GM12801 (cell line): Measurements from ENCODE around the gene CACNA2D4.

Experiments used
- TF ChIP-seq, protein P1 (sequence below): IDR thresholded peaks from one replicate; pipeline ENCODE4 v1.5.1; 2011; ENCODE audit warnings: control low read depth; ENCODE audit not compliant: insufficient read length; ENCODE audit errors: extremely low read depth

The CACNA2D4 gene

DNA sequence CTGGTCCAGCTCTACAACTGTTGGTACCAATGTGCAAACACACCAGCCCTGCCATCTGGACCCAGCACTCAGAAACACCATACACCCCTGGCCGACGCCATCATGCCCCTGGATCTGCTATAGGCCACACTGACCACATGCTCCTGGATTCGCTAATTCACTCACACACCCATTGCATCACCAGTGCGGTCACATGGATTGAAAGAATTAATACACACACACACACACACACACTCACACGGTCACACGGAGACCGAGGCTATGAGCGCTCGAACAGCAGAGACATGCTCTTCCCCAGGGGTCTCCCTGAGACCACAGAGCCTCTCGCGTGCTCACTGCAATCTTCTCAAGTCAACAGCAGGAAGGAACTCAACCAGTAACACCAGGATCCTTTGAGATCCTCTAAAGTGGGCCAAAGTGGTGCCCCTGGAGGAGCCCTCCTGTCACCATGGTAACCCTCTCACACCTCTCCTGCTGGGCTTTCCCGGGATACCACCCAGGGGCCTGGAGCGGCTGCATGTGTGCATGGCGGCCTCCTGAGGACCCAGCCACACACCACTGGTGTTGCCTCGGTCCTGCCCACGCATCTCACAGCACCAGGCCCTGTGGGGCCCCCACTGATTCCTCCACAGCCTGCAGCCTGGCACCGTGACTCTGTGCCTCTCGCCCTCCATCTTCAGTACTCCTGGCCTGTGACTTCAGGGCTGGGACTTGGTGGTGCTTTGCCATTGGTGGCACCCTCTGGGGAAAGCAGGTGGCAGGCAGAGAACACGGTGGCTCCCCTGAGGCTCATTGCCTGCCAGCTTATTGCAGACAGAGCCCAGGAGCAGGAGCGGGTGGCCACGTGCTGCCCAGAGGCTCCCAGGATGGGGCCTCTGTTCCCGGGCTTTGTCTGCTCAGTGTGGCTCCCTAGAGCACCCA lies 83.0 kb downstream of the CACNA2D4 start:
- TF ChIP-seq, protein P1, sequence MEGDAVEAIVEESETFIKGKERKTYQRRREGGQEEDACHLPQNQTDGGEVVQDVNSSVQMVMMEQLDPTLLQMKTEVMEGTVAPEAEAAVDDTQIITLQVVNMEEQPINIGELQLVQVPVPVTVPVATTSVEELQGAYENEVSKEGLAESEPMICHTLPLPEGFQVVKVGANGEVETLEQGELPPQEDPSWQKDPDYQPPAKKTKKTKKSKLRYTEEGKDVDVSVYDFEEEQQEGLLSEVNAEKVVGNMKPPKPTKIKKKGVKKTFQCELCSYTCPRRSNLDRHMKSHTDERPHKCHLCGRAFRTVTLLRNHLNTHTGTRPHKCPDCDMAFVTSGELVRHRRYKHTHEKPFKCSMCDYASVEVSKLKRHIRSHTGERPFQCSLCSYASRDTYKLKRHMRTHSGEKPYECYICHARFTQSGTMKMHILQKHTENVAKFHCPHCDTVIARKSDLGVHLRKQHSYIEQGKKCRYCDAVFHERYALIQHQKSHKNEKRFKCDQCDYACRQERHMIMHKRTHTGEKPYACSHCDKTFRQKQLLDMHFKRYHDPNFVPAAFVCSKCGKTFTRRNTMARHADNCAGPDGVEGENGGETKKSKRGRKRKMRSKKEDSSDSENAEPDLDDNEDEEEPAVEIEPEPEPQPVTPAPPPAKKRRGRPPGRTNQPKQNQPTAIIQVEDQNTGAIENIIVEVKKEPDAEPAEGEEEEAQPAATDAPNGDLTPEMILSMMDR = no peak

DNA sequence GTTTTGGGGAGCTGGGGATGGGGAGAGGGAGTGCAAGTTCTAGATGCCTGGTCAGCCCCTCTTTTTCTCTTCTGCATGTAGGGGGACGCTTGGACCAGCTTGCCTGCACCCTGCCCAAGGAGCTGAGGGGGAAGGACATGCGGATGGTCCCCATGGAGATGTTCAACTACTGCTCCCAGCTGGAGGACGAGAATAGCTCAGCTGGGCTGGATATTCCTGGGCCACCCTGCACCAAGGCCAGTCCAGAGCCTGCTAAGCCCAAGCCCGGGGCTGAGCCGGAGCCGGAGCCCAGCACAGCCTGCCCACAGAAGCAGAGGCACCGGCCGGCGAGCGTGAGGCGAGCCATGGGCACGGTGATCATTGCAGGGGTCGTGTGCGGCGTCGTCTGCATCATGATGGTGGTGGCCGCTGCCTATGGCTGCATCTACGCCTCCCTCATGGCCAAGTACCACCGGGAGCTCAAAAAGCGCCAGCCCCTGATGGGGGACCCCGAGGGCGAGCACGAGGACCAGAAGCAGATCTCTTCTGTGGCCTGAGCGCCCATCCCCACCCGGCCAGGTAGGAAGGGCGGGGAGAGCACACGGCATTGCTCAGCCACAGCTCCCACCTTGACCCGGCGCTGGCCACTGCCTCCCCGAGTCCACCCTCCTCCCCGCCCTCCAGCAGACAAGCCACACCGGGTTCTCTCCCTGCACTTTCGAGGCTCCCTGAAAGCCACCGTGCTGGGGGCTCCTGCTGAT lies 84.1 kb downstream of the CACNA2D4 start:
- TF ChIP-seq, protein P1 = no peak

DNA sequence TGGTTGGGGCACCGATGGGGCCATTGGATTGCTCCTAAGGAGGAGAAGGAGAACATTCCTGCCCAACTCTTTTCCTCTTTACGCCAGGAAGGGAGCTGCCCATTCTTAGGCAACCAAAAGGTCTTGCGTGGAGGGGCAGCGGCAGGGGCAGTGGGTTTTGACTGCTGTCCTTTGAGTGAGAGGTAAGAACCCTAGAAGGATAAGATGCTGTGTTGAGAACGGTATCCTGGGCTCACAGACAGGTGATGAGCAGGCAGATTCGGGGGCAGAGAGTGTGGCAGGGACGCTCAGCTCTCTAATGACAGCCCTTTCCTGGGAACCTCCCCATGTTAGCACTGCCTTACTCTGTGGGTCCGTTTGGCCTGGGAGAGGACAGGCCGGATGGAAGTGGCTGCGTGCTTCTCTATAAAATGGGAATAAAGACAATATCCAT lies 84.8 kb downstream of the CACNA2D4 start:
- TF ChIP-seq, protein P1 = no peak

DNA sequence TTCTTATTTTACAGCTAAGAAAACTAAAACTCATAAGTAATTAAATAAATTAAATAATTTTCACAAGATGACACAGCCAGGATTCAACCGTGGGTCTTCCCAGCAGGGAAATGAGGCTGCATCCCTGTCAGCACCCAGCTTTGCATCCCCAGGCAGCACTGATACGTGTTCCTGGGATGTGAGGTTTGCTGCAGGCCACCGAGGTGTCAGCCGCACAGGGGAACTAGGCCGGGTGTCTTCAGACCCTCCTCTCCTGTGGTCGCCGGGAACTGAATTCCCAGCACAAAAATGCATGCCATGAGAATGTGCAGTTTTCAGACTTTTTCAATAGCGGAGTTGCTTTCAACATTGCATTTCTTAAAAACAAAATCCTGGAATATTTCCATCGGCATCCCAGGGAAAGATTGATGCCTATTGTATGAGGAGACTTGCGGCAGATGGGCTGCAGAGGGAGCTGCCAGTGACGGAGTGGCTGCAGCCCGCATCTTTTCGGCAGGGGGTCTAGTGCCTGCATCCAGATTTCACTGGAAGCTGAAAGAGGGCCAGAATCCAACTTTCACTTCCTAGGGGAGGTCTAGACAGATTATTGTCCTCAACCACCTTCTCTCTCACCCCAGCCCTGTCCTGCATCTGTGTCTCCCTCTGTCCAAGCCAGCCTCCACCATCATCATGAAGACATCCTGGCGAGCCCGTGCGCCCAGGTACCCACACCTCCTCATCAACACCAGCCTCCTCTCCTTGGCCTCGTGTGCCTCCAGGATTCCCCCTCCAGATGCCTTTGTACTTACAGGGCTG lies 85.5 kb downstream of the CACNA2D4 start:
- TF ChIP-seq, protein P1 = no peak

DNA sequence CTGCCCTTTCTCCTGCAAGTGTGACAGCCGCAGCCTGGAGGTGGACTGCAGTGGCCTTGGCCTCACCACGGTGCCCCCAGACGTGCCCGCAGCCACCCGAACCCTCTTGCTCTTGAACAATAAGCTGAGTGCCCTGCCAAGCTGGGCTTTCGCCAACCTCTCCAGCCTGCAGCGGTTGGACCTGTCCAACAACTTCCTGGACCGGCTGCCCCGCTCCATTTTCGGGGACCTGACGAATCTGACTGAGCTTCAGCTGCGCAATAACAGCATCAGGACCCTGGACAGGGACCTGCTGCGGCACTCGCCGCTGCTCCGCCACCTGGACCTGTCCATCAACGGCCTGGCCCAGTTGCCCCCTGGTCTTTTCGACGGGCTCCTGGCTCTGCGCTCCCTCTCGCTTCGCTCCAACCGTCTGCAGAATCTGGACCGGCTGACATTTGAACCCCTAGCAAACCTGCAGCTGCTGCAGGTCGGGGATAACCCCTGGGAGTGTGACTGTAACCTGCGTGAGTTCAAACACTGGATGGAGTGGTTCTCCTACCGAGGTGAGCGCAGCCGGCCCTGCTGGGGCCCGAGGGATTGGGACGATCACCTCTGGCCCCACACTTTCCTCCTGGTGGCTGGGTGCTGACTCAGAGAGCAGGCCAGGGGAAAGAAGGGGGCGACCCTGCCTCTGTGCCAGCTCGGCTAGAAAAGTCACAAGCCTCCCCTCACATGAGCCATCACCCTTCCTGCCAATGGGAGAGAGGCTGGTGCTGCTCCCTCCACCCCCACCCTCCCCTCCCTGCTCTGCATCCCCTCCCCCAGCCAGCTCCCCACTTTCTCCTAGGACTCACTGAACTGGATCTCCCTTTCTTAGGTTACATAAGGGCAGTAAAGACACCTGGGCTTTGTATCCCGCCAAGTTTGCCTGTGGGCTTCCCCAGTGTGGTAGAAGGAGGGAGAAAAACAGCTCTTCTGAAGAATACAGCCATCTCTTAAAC lies 87.2 kb downstream of the CACNA2D4 start:
- TF ChIP-seq, protein P1 = no peak

DNA sequence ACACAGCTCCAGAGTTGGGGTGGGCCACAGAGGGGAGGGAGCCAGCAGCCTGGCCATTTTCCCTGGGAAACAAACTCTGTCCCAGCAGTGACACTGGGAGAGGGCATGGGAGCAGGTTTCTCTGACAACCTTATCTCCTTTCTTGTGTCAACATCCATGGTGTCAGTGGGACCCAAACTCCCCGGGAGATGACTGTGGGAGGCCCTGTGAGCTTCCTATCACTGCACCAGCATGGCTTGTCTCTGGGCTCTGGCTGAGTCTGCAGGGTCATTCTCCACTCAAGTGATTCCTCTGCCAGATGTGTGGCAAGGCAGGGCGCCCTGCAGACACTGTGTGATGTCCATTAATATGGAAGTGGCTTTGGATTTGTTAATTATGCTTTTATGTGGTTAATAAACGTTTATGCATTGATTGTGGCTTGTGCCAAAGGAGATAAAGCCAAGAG lies 88.0 kb downstream of the CACNA2D4 start:
- TF ChIP-seq, protein P1 = no peak
